HepG2 (cell line): Measurements from ENCODE around the gene TNFAIP2. TPM values are rescaled to one million over a fixed set of nuclear protein-coding genes. Genes with fewer than 3 reads are reported as not detected.

Source experiments
- CHD2 ChIP-seq: IDR thresholded peaks from 2 replicates; pipeline ENCODE4 v1.6.1; 2011; ENCODE audit warnings: low read depth, low read length, improper control_type of control experiment
- DPF2 ChIP-seq: sonication (generic); formaldehyde crosslinking; IDR thresholded peaks from 2 replicates; pipeline ENCODE4 v1.4.0; 2020; ENCODE audit warnings: mild to moderate bottlenecking, low read depth, missing genetic modification reagents, borderline replicate concordance
- DZIP1 ChIP-seq: sonication (generic); formaldehyde crosslinking; IDR thresholded peaks from 2 replicates; pipeline ENCODE4 v1.5.0; 2020; ENCODE audit warnings: mild to moderate bottlenecking, missing genetic modification reagents
- EED ChIP-seq: sonication (generic); formaldehyde crosslinking; IDR thresholded peaks from 2 replicates; pipeline ENCODE4 v1.5.0; 2020; ENCODE audit warnings: mild to moderate bottlenecking, missing genetic modification reagents
- LCORL ChIP-seq, 2 experiments: fragments of 450-650 bp in 1 of 2; sonication (generic) in 1 of 2; formaldehyde crosslinking in 1 of 2; IDR thresholded peaks; 2 replicates each; pipeline versions ENCODE4 v1.5.0 to v1.6.1; 2017 to 2020; ENCODE audit warnings: antibody characterized with exemption in 1 of 2, missing genetic modification reagents in 1 of 2
- MED13 ChIP-seq: sonication (generic); formaldehyde crosslinking; IDR thresholded peaks from 2 replicates; pipeline ENCODE4 v1.5.0; 2020; ENCODE audit warnings: missing genetic modification reagents
- MIER3 ChIP-seq: IDR thresholded peaks from 2 replicates; pipeline ENCODE4 v1.6.1; 2016; ENCODE audit warnings: missing compliant biosample characterization, borderline replicate concordance
- RXRA ChIP-seq: sonication (generic); formaldehyde crosslinking; IDR thresholded peaks from 2 replicates; pipeline ENCODE4 v1.5.1; 2020; ENCODE audit warnings: missing genetic modification reagents
- SALL1 ChIP-seq: sonication (generic); formaldehyde crosslinking; IDR thresholded peaks from 2 replicates; pipeline ENCODE4 v1.8.0; 2022; ENCODE audit warnings: mild to moderate bottlenecking, missing genetic modification reagents
- SOX6 ChIP-seq, 2 experiments: fragments of 450-650 bp in 1 of 2; sonication (generic) in 1 of 2; formaldehyde crosslinking in 1 of 2; IDR thresholded peaks; 2 replicates each; pipeline versions ENCODE4 v1.4.0 to v1.6.1; 2017 to 2020; ENCODE audit warnings: antibody characterized with exemption in 1 of 2, mild to moderate bottlenecking in 1 of 2, missing genetic modification reagents in 1 of 2
- SRSF4 ChIP-seq: fragments of 200-400 bp; formaldehyde crosslinking; IDR thresholded peaks from one replicate; pipeline ENCODE4 v1.6.1; 2018; ENCODE audit warnings: mild to moderate bottlenecking, low read depth, low read length, moderate library complexity; ENCODE audit not compliant: poor library complexity, severe bottlenecking
- ZFP91 ChIP-seq: sonication (generic); formaldehyde crosslinking; IDR thresholded peaks from 2 replicates; pipeline ENCODE4 v1.9.0; 2022; ENCODE audit warnings: missing genetic modification reagents, mild to moderate bottlenecking, borderline replicate concordance
- ZNF331 ChIP-seq: sonication (generic); formaldehyde crosslinking; IDR thresholded peaks from 2 replicates; pipeline ENCODE4 v1.4.0; 2020; ENCODE audit warnings: missing genetic modification reagents
- polyA plus RNA-seq, 8 experiments: library from polyadenylated mRNA; depleted of rRNA in 3 of 8; stranded (reverse) in 7 of 8; unstranded in 1 of 8; fragments of >200 nt; fragmentation: Illumina TruSeq in 4 of 8; extraction: Trizol in 4 of 8; gene quantifications; 2 replicates each; pipeline versions ENCODE4 v1.2.1 to v1.2.3, GENCODE V29; 2011 to 2016; ENCODE audit warnings: low read depth in 4 of 8, missing spikeins in 1 of 8, mixed read lengths in 1 of 8; ENCODE audit not compliant: insufficient read depth in 1 of 8
- total RNA-seq, 5 experiments: library from RNA; depleted of rRNA; stranded (reverse); fragments of >200 nt; fragmentation: Illumina TruSeq; extraction: Trizol; gene quantifications; 2 replicates each; pipeline ENCODE4 v1.2.3, GENCODE V29; 2016; ENCODE audit warnings: low read depth in 1 of 5

The TNFAIP2 gene
- total and polyA plus RNA-seq, 2 of the 13 experiments (the other 11 are each of a cell fraction or from before 2014, with no cell fraction given), result 0.46 to 1.5 TPM

- no peak for TF ChIP-seq SOX6 (IDR thresholded peaks at IDR 0.05)
- TF ChIP-seq SOX6 (CRISPR knock-in tag; IDR thresholded peaks at IDR 0.05), result peak; percentile 23; the same call in 1 of the 2 replicates
- no peak for TF ChIP-seq SRSF4
- peak; percentile 97 for TF ChIP-seq RXRA (CRISPR knock-in tag)
- TF ChIP-seq ZNF331, result 0 out of 2 replicates have a peak, but pooled peaks have one; percentile 19
- TF ChIP-seq MIER3, result no peak; the same call in 1 of the 2 replicates
- no peak for TF ChIP-seq CHD2
- no peak for TF ChIP-seq EED (CRISPR knock-in tag)
- TF ChIP-seq SALL1 (CRISPR knock-in tag), result 0 out of 2 replicates have a peak, but pooled peaks have one; percentile 14
- no peak for TF ChIP-seq LCORL (IDR thresholded peaks at IDR 0.05)
- 0 out of 2 replicates have a peak, but pooled peaks have one; percentile 18 for TF ChIP-seq LCORL (CRISPR knock-in tag; IDR thresholded peaks at IDR 0.05)
- TF ChIP-seq ZFP91, result 0 out of 2 replicates have a peak, but pooled peaks have one; percentile 4
- no peak for TF ChIP-seq DPF2 (CRISPR knock-in tag)
- TF ChIP-seq MED13 (CRISPR knock-in tag), result no peak
- no peak for TF ChIP-seq DZIP1
These were observed 31.7 kb downstream of the TNFAIP2 start (continued) for GRCh38 chr14:103155010-103155409.
